ENCODE data around the gene ADGRB3.

DNA sequence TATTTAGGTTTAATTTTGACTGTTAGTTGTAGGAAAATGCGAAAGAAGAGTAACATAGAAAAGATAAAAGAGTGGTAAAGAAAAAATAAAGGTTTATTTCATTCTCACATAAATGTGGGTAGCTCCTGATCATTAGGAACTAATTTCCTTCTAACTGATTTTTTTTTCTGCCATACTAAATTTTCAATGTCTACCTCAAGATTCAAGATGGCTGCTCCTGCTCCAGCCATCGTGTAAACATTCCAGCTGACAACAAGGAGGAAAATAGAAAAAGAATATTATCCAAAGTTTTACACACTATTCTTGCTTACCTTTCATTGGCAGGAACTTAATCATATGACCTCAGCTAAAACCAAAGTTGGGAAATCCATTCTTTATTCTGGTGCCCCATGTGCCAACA lies 673.5 kb downstream of the ADGRB3 start:
- TF ChIP-seq, protein P1, sequence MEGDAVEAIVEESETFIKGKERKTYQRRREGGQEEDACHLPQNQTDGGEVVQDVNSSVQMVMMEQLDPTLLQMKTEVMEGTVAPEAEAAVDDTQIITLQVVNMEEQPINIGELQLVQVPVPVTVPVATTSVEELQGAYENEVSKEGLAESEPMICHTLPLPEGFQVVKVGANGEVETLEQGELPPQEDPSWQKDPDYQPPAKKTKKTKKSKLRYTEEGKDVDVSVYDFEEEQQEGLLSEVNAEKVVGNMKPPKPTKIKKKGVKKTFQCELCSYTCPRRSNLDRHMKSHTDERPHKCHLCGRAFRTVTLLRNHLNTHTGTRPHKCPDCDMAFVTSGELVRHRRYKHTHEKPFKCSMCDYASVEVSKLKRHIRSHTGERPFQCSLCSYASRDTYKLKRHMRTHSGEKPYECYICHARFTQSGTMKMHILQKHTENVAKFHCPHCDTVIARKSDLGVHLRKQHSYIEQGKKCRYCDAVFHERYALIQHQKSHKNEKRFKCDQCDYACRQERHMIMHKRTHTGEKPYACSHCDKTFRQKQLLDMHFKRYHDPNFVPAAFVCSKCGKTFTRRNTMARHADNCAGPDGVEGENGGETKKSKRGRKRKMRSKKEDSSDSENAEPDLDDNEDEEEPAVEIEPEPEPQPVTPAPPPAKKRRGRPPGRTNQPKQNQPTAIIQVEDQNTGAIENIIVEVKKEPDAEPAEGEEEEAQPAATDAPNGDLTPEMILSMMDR (IDR thresholded peaks at IDR 0.05): no peak
- TF ChIP-seq POLR2A (IDR thresholded peaks at IDR 0.05) (no peak), EP300 (IDR thresholded peaks at IDR 0.05) (no peak), POLR2AphosphoS5 (IDR thresholded peaks at IDR 0.05) (no peak)
